HL-60/S4 treated with retinoic acid at 250 ng/mL for 4 days and 3 days (cell line): Measurements from ENCODE around the gene ATR.
"Not testable (repeated sequence)": the region's sequence is repeated elsewhere in the genome, so short reads cannot be mapped to it uniquely, and the experiment has no call there.

Experiments
- in situ Hi-C: fragments of 300-500 bp; cut with MboI; formaldehyde crosslinking; loops from 2 replicates; pipeline ENCODE4 v1.7.0; 2022; ENCODE audit warnings: low sequenced_read_pairs

The ATR gene

GRCh38 chr3:142459096-142459495 is 119.4 kb downstream of the ATR start:
- in situ Hi-C loops = no loop called here

GRCh38 chr3:142450881-142451280 is 127.7 kb downstream of the ATR start:
- in situ Hi-C loops = no loop called here

- in situ Hi-C loops = no loop called here
Measured at GRCh38 chr3:142450189-142450588, 128.3 kb downstream of the ATR start.

GRCh38 chr3:142447852-142448823 is 130.4 kb downstream of the ATR start, which contains the start of gene XRN1:
XRN1 (minus strand) TSS chr3:142448037; CDS start chr3:142447944, 93 bp downstream.
- in situ Hi-C loops = no loop called here

GRCh38 chr3:142447301-142447851 is 131.2 kb downstream of the ATR start:
- in situ Hi-C loops = no loop called here

DNA sequence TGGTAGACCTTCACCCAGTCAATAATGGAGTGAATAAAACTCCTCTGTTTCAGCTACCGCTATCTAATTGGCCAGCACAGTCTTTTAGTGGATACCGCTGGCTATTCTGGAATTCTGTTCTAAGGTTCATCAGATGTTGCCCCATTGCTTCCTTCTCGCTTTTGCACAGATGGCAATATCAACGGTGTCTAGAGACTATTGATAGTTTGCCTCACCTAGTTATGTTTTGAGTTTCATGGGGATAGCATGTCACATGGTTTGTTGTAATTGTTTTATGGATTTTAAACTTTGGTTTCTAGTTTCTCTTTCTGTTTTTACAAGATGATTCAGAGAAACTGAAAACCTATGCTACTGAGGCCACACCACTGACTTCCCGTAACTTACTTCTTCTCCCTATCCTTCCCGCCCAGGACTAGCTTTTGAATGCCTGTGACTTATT is 132.7 kb downstream of the ATR start:
- in situ Hi-C loops = no loop called here

DNA sequence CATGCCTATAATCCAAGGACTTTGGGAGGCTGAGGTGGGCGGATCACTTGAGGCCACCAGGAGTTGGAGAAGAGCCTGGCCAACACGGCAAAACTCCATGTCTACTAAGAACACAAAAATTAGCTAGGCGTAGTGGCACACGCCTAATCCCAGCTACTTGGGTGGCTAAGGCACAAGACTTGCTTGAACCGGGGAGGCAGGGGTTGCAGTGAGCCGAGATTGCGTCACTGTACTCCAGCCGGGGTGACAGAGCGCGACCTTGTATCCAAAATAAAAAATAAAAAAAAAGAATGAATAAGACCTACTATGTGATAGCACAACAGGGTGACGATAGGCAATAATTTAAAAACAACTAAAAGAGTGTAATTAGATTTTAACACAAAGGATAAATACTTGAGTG is 134.2 kb downstream of the ATR start:
- in situ Hi-C loops = no loop called here

- in situ Hi-C loops = not testable (repeated sequence)
Measured at GRCh38 chr3:142443060-142443459, 135.5 kb downstream of the ATR start.

- in situ Hi-C loops = not testable (repeated sequence)
Measured at GRCh38 chr3:142439499-142440220, 138.9 kb downstream of the ATR start.

DNA sequence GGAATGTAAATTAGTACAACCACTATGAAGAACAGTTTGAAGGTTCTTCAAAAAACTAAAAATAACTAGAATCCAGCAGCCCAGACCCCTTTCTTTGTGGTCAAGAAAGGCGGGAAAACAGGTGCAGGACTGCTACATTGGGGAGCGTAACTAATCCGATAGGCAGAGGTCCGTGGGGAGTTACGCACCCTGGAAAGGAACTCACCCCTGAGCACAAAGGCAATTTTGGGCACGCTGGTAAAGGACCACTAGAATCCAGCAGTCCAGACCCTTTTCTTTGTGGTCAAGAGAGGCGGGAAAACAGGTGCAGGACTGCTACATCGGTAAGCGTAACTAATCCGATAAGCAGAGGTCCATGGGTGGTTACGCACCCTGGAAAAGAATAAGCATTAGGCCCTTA is 140.4 kb downstream of the ATR start:
- in situ Hi-C loops = not testable (repeated sequence)

- in situ Hi-C loops = no loop called here
Measured at GRCh38 chr3:142436951-142437585, 141.5 kb downstream of the ATR start.

GRCh38 chr3:142434503-142434902 is 144.0 kb downstream of the ATR start:
- in situ Hi-C loops = no loop called here

GRCh38 chr3:142433110-142433509 is 145.4 kb downstream of the ATR start:
- in situ Hi-C loops = no loop called here

DNA sequence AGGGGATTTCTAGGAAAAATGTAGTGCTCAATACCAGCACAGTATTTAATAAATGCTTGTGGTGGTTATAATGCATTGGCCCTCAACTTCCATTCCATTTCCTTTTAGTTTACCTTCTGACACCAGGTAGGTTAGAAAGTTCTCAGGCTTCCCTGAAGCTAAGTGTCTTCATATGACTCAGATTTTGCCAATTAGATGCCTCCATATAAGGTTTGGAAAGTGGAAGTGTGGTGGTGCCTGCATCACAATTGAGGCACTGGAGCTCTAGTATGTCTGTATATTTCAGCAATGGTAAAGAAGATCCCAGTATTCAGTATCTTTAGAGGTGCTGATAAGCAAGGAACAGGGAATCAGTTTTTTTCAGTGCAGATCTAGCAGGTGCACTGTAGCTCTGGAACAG is 149.0 kb downstream of the ATR start:
- in situ Hi-C loops = no loop called here

DNA sequence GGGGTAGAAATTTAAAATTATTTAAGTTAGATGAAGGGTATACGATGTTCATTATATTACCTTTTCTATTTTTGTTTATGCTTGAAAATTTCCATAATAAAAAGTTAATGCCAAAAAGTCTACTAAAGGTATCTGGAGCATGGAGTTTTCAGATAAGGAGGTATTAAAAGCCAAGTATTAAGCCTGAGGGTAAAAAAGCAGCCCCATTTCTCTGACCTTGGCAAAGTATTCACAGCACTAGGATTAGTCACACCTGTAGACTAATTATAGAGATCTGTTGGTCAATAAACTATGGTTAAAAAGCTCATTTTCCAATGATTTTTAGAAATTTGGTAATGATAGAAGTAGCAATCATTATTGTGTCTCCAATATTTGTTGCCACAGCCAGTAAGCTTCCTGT is 153.8 kb downstream of the ATR start:
- in situ Hi-C loops = no loop called here

DNA sequence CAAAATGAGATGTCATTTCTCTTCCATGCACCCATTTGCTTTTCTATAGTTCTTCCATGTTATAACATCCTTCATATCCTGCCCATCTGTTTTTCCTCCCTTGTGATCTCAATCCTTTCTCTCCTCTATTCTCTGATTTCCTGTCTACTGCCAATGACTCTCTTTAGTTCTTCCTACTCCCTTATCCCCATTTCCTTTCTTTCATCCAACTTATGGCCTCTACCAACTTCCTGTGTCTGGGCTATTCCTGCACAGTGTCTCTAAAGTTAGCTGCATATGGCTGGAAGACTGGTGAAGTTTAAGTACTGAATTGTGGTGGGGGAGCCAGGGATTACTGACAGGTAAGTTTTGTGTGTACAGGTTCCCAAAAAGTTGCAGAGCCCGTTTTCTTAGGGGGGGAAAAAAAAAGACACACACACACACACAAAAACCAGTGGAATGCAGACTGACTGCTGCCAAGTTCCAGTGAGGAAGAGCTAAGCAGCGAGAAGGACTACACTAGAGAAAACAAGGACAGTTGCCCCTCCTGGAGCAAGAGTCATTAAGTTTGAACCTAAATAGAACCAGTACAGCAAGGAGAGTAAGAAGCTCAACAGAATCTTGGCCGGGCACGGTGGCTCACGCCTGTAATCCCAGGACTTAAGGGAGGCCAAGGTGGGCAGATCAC is 159.5 kb downstream of the ATR start:
- in situ Hi-C loops = no loop called here

DNA sequence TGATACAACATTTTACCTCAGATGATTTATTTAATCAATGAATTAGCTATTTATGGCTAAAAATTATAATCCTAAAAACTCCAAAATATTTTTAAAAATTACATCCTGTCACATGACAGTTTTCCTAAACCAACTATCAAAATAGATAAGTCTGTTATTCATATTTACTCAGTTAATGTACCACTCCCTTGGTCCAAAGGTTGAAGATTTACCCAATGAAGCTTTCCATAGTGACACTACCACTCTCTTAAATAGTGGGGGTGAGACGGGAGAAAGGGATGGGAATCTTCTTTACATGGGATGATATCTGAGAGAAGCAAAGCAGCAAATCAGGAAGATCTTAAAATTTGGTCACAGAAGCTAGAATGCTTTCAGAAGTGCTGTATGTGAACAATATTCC is 161.2 kb downstream of the ATR start:
- in situ Hi-C loops = no loop called here

- in situ Hi-C loops = not testable (repeated sequence)
Measured at GRCh38 chr3:142400537-142400936, 178.0 kb downstream of the ATR start.
